ENCODE results near the gene DLGAP1. TPM values are rescaled to one million over a fixed set of nuclear protein-coding genes. Genes with fewer than 3 reads are reported as not detected.

The DLGAP1 gene
- total RNA-seq, 1 experiment from 2014 or later = 23.0 TPM

GRCh38 chr18:4333043-4333442 is 122.1 kb downstream of the DLGAP1 start:
- Mint-ChIP-seq H3K36me3 (peaks cover 2% of the 10 kb centered on the region; the same call in 1 of the 2 replicates), H3K9me3 (peaks cover 7% of the 10 kb centered on the region; the same call in 1 of the 2 replicates), H3K4me1 (peaks cover 59% of the 10 kb centered on the region), H3K27me3 (ENCODE audit: low read depth) (no peaks in the 10 kb centered on the region), H3K4me3 (peak overlapping the region; percentile 6; the same call in 1 of the 2 replicates), H3K27ac (no peak overlapping the region)
- TF ChIP-seq ATF2 (CRISPR knock-in tag; IDR thresholded peaks at IDR 0.05; ENCODE audit: borderline replicate concordance, low read depth) (no peak), ZNF416 (CRISPR knock-in tag; IDR thresholded peaks at IDR 0.05) (no peak), CDX4 (CRISPR knock-in tag; IDR thresholded peaks at IDR 0.05; ENCODE audit: borderline replicate concordance) (no peak), ZNF263 (CRISPR knock-in tag; IDR thresholded peaks at IDR 0.05; ENCODE audit: low read depth) (no peak), E2F5 (CRISPR knock-in tag; IDR thresholded peaks at IDR 0.05) (no peak), NFATC4 (CRISPR knock-in tag; IDR thresholded peaks at IDR 0.05) (no peak), GTF2I (CRISPR knock-in tag; conservative IDR thresholded peaks at IDR 0.05) (no peak), HMGA2 (CRISPR knock-in tag; IDR thresholded peaks at IDR 0.05) (no peak), ZNF532 (CRISPR knock-in tag; IDR thresholded peaks at IDR 0.05; ENCODE audit: borderline replicate concordance) (no peak)
- POLR2A ChIA-PET = no interaction called here
- ATAC-seq (peak; percentile 46; the same call in 1 of the 2 replicates), DNase-seq (ENCODE audit: low spot score) (no peak)
- CTCF ChIA-PET = interaction anchor here (0.8 kb wide), 1 partner anchor 151 kb away, joined by 3 read pairs; no protein-coding TSS in a partner anchor

GRCh38 chr18:4319738-4320677 is 135.1 kb downstream of the DLGAP1 start:
- ChIA-PET CTCF (no interaction called here), POLR2A (no interaction called here)
- ATAC-seq = no peak
- no peak for DNase-seq (ENCODE audit: low spot score)
- peaks cover 26% of the 10 kb centered on the region for H3K4me1 Mint-ChIP-seq
- H3K36me3 Mint-ChIP-seq = no peaks in the 10 kb centered on the region
- H3K27ac Mint-ChIP-seq = peak overlapping the region; percentile 67; the same call in 1 of the 2 replicates
- H3K27me3 Mint-ChIP-seq (ENCODE audit: low read depth) = no peaks in the 10 kb centered on the region
- no peak overlapping the region for H3K4me3 Mint-ChIP-seq
- no peaks in the 10 kb centered on the region for H3K9me3 Mint-ChIP-seq
- TF ChIP-seq SP1 (CRISPR knock-in tag; conservative IDR thresholded peaks at IDR 0.05) (no peak), ZNF512 (CRISPR knock-in tag; IDR thresholded peaks at IDR 0.05; ENCODE audit: borderline replicate concordance) (no peak), PRDM15 (CRISPR knock-in tag; IDR thresholded peaks at IDR 0.05) (no peak), ZMAT4 (CRISPR knock-in tag; IDR thresholded peaks at IDR 0.05) (no peak), ATF1 (CRISPR knock-in tag; IDR thresholded peaks at IDR 0.05) (no peak), CDX4 (CRISPR knock-in tag; IDR thresholded peaks at IDR 0.05; ENCODE audit: borderline replicate concordance) (no peak), ZNF416 (CRISPR knock-in tag; IDR thresholded peaks at IDR 0.05) (no peak), E2F1 (CRISPR knock-in tag; IDR thresholded peaks at IDR 0.05) (no peak), EMX1 (CRISPR knock-in tag; IDR thresholded peaks at IDR 0.05) (no peak), SMAD4 (CRISPR knock-in tag; IDR thresholded peaks at IDR 0.05) (no peak)

Measured in WTC11 (cell line).